ENCODE results near the gene CLDN5. TPM values are rescaled to one million over a fixed set of nuclear protein-coding genes. Genes with fewer than 3 reads are reported as not detected.

CLDN5 gene
- total and polyA plus RNA-seq, 9 donors: 0.48 to 211 (median 35.6) TPM

- TF ChIP-seq EP300 (IDR thresholded peaks at IDR 0.05): no peak
- no peak for TF ChIP-seq POLR2A (IDR thresholded peaks at IDR 0.05)
- TF ChIP-seq CTCF (IDR thresholded peaks at IDR 0.05): no peak
- 81 to 87% (median 85%) methylated on average over 7 of the region's 7 CpGs for WGBS, 3 donors
- no peak overlapping the region for H3K27ac ChIP-seq
- H3K4me1 ChIP-seq (ENCODE audit: insufficient read depth): no peaks in the 10 kb centered on the region
- no peak overlapping the region for H3K4me3 ChIP-seq
- H3K36me3 ChIP-seq: no peaks in the 10 kb centered on the region
- intact Hi-C loops (cut with DNase I): no loop called here
- H3K27me3 ChIP-seq: no peaks in the 10 kb centered on the region
- no peak for DNase-seq
- no peaks in the 10 kb centered on the region for H3K9me3 ChIP-seq
Measured at GRCh38 chr22:19503367-19503766, 20.8 kb downstream of the CLDN5 start.

- H3K9me3 ChIP-seq: no peaks in the 10 kb centered on the region
- H3K4me1 ChIP-seq (ENCODE audit: insufficient read depth): no peaks in the 10 kb centered on the region
- H3K4me3 ChIP-seq: no peak overlapping the region
- TF ChIP-seq EP300 (IDR thresholded peaks at IDR 0.05): no peak
- TF ChIP-seq CTCF (IDR thresholded peaks at IDR 0.05): no peak
- no peak for TF ChIP-seq POLR2A (IDR thresholded peaks at IDR 0.05)
- H3K27ac ChIP-seq: no peak overlapping the region
- intact Hi-C loops (cut with DNase I): no loop called here
- no peak for DNase-seq
- 77 to 90% (median 78%) methylated on average over 3 of the region's 3 CpGs for WGBS, 3 donors
- no peaks in the 10 kb centered on the region for H3K27me3 ChIP-seq
- H3K36me3 ChIP-seq: no peaks in the 10 kb centered on the region
Measured at GRCh38 chr22:19501897-19502447, 22.2 kb downstream of the CLDN5 start.

GRCh38 chr22:19499880-19500242 is 24.3 kb downstream of the CLDN5 start:
- H3K9me3 ChIP-seq: no peaks in the 10 kb centered on the region
- H3K4me3 ChIP-seq: no peak overlapping the region
- H3K27me3 ChIP-seq: no peaks in the 10 kb centered on the region
- H3K36me3 ChIP-seq: no peaks in the 10 kb centered on the region
- H3K27ac ChIP-seq: no peak overlapping the region
- 94 to 98% (median 97%) methylated on average over 4 of the region's 4 CpGs for WGBS, 3 donors
- intact Hi-C loops (cut with DNase I): no loop called here
- TF ChIP-seq EP300 (IDR thresholded peaks at IDR 0.05): no peak
- no peak for TF ChIP-seq POLR2A (IDR thresholded peaks at IDR 0.05)
- TF ChIP-seq CTCF (IDR thresholded peaks at IDR 0.05): no peak
- no peak for DNase-seq
- no peaks in the 10 kb centered on the region for H3K4me1 ChIP-seq (ENCODE audit: insufficient read depth)

GRCh38 chr22:19499236-19499879 is 24.9 kb downstream of the CLDN5 start:
- intact Hi-C loops (cut with DNase I): no loop called here
- Histone ChIP-seq H3K27me3 (no peaks in the 10 kb centered on the region), H3K36me3 (no peaks in the 10 kb centered on the region), H3K9me3 (no peaks in the 10 kb centered on the region), H3K27ac (no peak overlapping the region), H3K4me3 (no peak overlapping the region), H3K4me1 (ENCODE audit: insufficient read depth) (no peaks in the 10 kb centered on the region)
- DNase-seq: no peak
- WGBS, 3 donors: 88 to 95% (median 95%) methylated on average over 7 of the region's 7 CpGs
- TF ChIP-seq EP300 (IDR thresholded peaks at IDR 0.05) (no peak), POLR2A (IDR thresholded peaks at IDR 0.05) (no peak), CTCF (IDR thresholded peaks at IDR 0.05) (no peak)
